Measurements from ENCODE around the gene PHACTR1.

Gene PHACTR1

DNA sequence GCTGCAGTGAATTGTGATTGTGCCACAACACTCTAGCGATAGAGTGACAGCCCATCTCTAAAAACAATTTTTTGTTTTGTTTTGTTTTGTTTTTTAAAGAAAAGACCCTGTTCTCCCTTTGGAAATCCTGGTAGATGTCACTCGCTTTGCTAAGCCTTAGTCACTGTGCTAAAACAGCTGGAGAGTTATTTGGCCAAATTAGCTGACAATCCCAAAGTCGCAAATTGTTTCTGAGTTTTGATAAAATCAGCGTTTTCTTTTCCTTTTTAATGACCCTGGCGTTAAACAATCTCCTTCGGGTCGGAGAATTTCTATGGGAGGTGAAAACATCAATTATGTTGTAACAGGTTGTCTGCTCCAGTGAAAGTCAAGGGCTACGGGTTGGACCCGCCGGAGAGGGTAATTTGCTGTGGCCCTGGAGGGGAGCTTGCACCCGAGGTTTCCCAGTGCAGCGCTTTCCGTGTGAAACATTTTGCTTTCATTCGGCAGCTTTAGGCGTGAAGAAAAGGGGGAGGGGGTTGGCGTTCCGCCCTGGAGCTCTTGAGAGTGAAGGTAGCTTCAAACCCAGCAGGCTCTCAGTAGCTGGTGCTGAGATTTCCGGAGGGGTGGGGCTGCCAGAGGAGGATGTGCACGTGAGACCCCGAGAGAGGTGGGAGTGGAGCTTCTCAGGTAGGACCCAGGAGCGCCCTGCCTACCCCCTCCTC, 296.6 kb downstream of the PHACTR1 start:
- FAIRE-seq (no peak), DNase-seq (ENCODE audit: insufficient read length, low spot score) (no peak)
- TF ChIP-seq POLR2A (IDR thresholded peaks at IDR 0.05; ENCODE audit: low read depth, low read length): no peak

DNA sequence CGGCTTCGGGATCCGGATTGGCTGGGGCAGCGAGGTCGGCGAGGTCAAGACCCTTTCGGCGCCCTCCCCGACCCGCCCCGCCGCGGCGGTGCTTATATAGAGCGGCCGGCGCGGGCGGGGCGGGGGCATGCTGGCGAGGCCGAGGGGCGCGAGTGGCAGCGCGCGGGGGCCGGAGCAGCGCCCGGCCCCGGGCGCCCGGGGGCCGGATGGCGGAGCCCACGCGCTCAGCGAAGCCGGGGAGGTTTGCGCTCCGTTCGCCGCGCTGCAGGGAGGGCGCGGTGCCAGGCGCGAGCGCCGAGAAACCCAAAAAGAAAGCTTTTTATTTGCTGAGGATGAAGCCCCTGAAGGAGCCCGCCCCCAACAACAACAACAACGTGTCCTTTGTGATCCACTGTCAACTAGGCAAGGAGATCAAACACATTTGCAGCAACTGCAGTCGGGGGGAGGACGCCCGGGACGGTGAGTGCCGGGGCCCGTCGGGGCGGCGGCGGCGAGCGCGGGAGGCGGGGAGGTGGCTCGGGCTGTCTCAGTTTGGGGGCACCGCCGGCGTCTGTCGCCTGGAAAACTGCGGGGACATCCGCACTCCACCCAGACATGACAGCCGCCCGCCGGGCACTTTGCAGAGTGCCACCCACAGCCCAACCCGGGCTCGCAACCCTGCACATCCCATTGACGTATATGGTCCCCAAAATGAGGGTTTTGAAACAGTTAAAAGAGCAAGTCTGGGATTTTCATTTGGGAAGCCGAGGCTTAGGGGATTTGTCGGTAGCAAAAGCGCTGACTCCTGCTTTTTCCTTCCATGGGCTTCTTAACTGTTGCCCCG, 297.3 kb downstream of the PHACTR1 start:
- no peak for FAIRE-seq
- no peak for DNase-seq (ENCODE audit: insufficient read length, low spot score)
- TF ChIP-seq POLR2A (IDR thresholded peaks at IDR 0.05; ENCODE audit: low read depth, low read length): no peak

DNA sequence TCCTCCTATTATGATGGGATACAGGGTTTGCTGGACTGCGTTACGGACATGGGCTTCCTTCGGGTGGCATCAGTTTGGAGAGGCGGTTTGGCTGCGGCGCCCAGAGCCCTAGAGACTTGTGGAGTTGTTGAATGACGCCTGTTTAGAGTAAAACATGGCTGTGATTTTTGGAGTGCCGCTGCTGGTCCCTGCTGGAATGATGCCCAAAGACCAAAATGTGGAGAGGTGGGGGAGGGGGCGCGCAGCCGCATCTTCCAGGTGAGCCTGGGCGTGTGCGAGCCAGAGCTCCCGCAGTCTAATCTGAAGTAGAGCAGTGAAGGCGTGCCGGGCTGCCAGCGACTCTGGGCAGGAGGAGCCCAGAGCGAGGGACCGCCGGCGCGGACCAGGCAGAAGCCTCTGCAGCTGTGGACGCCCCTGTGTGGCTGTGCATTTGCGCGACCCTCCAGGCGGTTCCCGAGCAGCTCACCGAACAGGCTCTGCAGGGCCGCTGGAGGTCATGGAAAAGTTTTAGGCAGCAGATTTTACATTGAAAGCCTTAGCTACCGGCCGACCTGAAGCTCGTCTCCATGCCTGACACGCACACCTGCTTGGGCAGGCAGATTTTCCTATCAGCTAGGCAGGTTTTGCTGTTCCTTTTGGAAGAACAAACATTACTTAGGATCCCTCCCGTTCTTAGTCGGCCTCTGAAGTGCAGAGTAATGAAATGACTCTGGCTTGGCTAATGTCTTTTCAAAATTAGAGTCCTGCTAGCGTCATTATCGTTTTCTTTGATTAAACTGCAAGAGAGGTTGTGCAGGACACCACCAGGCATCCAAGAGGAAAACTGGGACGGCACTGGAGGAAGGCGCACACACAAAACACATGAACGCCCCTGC, 298.2 kb downstream of the PHACTR1 start:
- DNase-seq (ENCODE audit: insufficient read length, low spot score): no peak
- TF ChIP-seq POLR2A (IDR thresholded peaks at IDR 0.05; ENCODE audit: low read depth, low read length): no peak
- no peak for FAIRE-seq

DNA sequence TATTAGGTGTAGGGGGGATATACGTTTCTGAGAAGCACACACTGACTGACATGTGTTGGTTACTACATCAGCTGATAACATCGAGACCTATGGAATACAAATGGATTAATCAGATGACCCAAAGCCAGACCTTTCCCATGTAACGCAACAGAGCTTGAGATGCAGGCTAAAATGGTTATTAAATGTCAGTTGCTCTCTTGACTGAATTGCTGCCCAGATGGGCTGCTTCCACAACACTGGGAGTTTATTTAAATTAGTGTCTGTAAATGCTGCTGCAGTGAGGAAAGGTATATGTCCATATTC, 298.8 kb downstream of the PHACTR1 start:
- FAIRE-seq: no peak

DNA sequence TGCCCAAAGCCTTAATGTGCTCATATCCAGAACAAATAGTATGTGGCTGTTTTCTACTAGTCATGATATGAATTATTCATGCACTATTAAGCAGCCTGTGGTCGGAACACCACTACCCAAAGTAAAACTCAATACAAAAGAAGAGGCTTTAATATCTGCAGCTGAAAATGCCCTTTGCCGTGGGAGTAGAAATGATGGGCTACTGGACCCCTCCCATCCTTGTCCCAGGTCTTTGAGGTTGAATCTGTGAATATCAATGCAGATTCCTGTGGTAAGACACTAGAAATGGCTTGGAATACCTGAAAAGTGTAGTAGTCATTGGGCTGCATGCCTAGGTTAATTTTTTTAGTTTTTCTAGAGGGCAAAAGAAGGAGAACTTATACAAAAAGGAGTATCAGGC, 308.0 kb downstream of the PHACTR1 start:
- no peak for TF ChIP-seq POLR2A (IDR thresholded peaks at IDR 0.05; ENCODE audit: low read depth, low read length)
- DNase-seq (ENCODE audit: insufficient read length, low spot score) (no peak), FAIRE-seq (no peak)

More for the DNA sequence above, 298.8 kb downstream of the PHACTR1 start:
- no peak for DNase-seq (ENCODE audit: insufficient read length, low spot score)
- no peak for TF ChIP-seq POLR2A (IDR thresholded peaks at IDR 0.05; ENCODE audit: low read depth, low read length)

DNA sequence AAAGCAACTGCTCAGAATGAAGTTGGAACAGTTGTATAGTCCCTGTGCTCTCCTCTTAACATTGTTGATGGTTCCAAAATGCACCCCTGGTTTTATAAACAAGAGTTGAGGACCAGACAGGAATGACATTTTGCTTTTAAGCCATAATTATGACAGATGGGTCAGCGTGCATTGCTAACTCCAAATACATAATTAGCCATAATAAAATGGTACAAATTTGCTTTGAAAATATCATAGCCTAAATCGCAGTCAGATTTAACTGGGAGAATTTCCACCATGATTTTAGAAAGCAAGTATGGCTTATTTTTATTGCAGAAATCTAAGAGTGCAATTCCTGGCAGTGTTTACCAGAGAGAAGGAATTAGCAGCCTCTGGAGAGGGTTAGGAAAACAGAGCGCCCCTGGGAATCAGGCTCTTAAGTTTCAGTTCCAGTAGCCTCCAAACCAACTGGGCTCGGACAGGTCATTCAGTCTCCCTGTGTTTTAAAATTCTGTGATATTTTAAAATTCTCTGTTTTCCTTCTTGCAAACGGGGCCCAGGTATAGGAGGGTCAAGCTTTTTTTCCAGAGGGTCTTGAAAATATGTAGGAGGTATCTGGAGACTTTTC, 309.4 kb downstream of the PHACTR1 start:
- DNase-seq (ENCODE audit: insufficient read length, low spot score): no peak
- no peak for FAIRE-seq
- no peak for TF ChIP-seq POLR2A (IDR thresholded peaks at IDR 0.05; ENCODE audit: low read depth, low read length)

DNA sequence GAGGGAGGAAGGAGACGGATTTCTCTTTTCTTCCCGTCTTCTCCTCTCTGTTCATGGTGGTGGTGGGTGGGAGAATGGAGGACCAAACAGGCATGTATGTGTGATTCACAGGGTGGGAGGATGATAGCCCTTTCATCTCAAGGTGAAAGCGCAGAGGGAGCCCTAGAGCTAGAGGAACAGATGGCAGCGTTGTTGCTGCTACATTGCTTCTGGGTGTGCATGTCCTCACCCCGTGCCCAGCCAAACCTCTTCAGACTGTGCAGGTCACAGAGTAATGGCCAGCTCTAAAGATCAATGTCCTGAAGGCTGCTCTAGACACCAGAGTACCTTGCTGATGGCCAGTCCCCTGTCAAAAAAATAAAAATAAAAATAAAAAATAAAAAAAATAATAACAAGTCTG, 310.0 kb downstream of the PHACTR1 start:
- DNase-seq (ENCODE audit: insufficient read length, low spot score) (no peak), FAIRE-seq (no peak)
- TF ChIP-seq POLR2A (IDR thresholded peaks at IDR 0.05; ENCODE audit: low read depth, low read length): no peak

DNA sequence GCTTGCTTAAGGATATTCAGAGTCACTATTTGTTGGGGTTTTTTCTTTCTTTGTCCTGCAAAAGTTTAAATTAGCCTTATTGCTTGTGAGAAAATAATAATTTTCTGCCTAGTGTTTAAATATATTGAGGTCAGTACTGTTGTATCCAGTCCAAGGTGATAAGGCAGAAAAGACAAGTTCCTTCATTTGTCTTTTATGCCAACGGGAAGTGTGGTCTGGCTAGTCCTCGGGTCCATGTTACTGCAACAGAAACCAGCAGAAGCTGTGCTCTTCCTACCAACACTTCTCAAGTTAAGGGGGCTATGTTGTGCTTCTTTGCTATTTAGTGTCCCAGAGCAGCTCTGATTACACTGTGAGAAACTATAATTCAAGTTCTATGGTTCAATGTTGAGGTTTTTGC, 310.6 kb downstream of the PHACTR1 start:
- no peak for TF ChIP-seq POLR2A (IDR thresholded peaks at IDR 0.05; ENCODE audit: low read depth, low read length)
- DNase-seq (ENCODE audit: insufficient read length, low spot score) (no peak), FAIRE-seq (no peak)

DNA sequence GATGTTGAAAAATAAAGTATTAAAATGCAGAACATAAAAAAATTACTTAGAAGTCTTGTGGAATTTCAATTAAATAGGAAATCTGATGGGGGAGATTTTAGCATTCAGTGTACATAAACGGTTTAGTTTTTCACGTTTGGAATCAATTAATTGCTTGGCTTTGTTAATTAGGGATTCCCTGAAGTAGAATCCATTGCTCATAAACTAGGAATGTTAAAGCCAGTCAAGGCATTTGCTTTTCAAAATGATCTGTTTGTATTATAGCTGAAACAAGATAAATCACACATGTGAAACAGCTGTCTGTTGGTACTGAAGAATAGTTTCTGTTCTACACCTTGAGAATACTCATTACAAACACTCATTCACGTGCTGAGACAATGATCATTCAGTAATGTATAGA, 313.8 kb downstream of the PHACTR1 start:
- no peak for DNase-seq (ENCODE audit: insufficient read length, low spot score)
- no peak for TF ChIP-seq POLR2A (IDR thresholded peaks at IDR 0.05; ENCODE audit: low read depth, low read length)
- no peak for FAIRE-seq

DNA sequence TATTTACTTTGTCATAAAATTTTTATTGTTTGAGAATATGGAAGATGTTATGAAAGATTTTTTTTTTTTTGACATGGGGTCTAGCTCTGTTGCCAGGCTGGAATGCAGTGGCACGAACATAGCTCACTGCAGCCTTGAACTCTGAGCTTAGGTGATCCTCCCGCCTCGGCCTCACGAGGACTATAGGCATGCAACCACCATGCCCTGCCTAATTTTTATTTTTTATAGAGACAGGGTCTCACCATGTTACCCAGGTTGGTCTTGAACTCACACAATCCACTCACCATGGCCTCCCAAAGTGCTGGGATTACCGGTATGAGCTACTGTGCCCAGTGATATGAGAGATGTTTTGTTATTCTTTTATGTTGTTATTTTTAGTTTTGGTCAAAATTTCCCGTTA, 316.0 kb downstream of the PHACTR1 start:
- TF ChIP-seq POLR2A (IDR thresholded peaks at IDR 0.05; ENCODE audit: low read depth, low read length): no peak
- no peak for FAIRE-seq
- no peak for DNase-seq (ENCODE audit: insufficient read length, low spot score)

DNA sequence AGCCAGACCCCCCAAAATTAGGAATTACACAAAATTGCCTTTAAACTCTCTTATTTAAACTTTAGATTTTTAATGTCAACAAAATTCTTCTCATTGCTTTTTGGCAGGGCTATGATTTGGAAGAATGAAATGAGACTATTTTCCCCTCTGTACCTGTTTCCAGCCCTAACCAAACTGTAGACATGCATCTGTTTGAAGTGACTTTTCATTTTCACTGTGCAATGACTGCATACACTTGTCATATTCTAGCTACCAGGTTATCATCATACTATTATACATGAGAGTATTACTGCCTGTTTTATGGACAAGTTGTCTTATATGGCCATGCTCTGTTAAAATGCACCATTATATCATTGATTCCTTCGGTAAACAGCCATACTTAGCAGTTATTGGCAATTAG, 316.6 kb downstream of the PHACTR1 start:
- FAIRE-seq (peak; percentile 38), DNase-seq (ENCODE audit: insufficient read length, low spot score) (no peak)
- TF ChIP-seq POLR2A (IDR thresholded peaks at IDR 0.05; ENCODE audit: low read depth, low read length): no peak

DNA sequence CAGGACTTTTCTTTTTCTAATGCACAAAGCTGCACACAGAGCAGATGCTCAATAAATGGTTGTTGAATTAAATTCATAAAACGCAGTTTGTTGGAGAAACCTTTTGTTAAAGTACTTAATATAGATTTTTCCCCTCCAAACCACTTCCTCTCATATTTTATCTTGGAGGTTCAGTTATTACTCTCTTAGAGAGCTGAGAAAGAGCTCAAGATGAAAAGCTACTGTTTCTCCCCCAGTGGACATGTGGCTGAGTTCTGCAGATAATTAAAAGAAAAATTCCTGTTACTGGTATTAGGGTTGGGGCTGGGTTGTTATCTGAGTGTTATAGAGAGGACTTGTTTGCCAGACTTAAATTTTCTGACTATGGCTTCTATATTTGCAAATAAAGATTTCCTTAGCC, 317.7 kb downstream of the PHACTR1 start:
- no peak for TF ChIP-seq POLR2A (IDR thresholded peaks at IDR 0.05; ENCODE audit: low read depth, low read length)
- no peak for DNase-seq (ENCODE audit: insufficient read length, low spot score)
- no peak for FAIRE-seq

DNA sequence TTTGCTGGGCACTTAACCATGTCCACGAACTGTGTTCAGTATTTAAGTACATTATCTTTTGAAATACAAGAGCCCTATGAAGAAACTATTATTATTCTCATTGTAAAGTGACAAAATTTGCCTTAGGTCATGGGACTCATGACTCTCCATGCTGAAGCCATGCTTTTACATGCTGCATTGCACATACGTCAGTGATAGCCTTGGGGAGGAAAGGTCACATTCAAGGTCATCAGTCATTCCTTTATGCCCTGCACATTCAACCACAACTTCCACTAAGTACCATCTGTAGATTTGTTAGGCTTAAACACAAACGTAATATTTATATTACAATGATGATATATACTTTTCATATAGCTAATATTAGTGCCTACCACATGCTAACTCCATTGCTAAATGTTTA, 319.0 kb downstream of the PHACTR1 start:
- no peak for TF ChIP-seq POLR2A (IDR thresholded peaks at IDR 0.05; ENCODE audit: low read depth, low read length)
- no peak for DNase-seq (ENCODE audit: insufficient read length, low spot score)
- FAIRE-seq: no peak

DNA sequence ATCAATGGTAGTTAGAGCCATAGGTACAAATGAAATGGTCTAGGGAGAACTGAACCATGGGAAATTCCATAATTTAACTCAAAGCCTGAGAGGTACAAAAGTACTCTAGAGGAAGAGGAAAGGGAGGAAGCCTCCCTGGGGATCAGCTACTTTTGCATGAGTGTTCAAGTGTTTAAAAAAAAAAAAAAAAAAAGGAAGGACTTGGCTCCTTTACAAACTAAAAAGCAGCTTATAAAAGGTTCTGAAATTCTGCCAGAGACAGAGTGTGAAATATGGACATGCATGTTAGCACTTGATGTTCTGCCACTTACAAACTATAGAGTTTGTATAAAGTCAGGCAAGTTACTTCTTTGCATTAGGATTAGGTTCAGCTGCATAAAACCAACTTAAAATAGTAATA, 321.7 kb downstream of the PHACTR1 start:
- no peak for FAIRE-seq
- TF ChIP-seq POLR2A (IDR thresholded peaks at IDR 0.05; ENCODE audit: low read depth, low read length): no peak
- DNase-seq (ENCODE audit: insufficient read length, low spot score): no peak
